T-helper 17 cell (primary cell): ENCODE measurements around the gene NSDHL. TPM values are rescaled to one million over a fixed set of nuclear protein-coding genes. Genes with fewer than 3 reads are reported as not detected.

Source experiments
- ATAC-seq: fragments of 150-1000 bp; cut with Tn5 transposase; 2 replicates; pipeline ENCODE4 v1.10.0; 2021; ENCODE audit warnings: mild to moderate bottlenecking, moderate library complexity
- DNase-seq, 3 donors: peaks; one replicate each; pipeline versions ENCODE4 v3.0.0 to v3.0.0-alpha.2; 2020 to 2021
- H3K9me3 ChIP-seq: one replicate; pipeline ENCODE4 v1.7.0; 2013; ENCODE audit warnings: low read length, mild to moderate bottlenecking; ENCODE audit not compliant: control insufficient read depth, poor library complexity, severe bottlenecking
- H3K27ac Mint-ChIP-seq: one replicate; pipeline ENCODE4 v1.8.0; 2022; ENCODE audit warnings: mild to moderate bottlenecking, moderate library complexity, mixed read lengths
- H3K27me3 Mint-ChIP-seq: one replicate; pipeline ENCODE4 v1.8.0; 2022; ENCODE audit warnings: mixed read lengths
- H3K36me3 Mint-ChIP-seq: one replicate; pipeline ENCODE4 v1.8.0; 2022; ENCODE audit warnings: low read depth, mixed read lengths
- H3K4me1 Mint-ChIP-seq: one replicate; pipeline ENCODE4 v1.8.0; 2022; ENCODE audit warnings: mild to moderate bottlenecking, mixed read lengths
- H3K4me3 Mint-ChIP-seq: one replicate; pipeline ENCODE4 v1.8.0; 2022; ENCODE audit warnings: mild to moderate bottlenecking, moderate library complexity, mixed read lengths
- total RNA-seq, 4 donors: library from RNA in 2 of 4; stranded (reverse) in 2 of 4; gene quantifications; one replicate each; pipeline ENCODE4 v1.2.3 and lab custom pipeline; 2022 to 2026

NSDHL gene
- total RNA-seq, 2 donors from 2014 or later, result 4.3 to 5.3 TPM

DNA sequence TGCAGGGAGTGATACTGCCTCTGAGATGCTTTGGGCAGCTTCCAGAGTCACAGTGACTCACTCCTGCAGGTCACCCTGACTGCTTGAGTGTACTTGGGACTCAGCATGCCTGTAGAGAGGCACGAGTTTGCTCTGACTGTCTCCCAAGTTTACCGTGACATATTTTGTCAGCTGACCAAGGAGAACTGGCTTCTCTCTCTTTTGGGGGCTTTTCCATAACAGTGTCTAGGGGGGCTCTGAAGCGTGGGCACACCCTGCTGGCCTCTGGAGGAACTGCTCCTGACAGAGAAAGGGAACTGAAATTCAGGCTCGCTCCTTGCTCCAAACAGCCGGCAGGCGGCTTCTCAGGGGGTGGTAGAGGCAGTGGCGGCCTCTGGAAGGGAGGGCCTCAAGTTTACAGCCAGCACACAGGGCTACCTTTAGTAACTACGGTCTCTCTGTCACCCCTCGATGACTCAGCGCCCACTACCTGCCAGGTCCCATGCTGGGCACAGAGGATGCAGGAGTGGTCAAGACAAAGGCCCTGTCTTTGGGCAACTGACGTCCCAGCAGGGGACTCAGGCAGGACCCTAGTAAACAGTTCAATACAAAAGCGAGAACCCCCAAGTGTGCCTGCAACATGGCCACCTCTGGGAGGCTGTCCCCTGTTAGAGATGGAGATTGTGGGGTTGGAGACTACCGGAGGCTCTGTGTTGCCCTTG lies 84.8 kb downstream of the NSDHL start:
- DNase-seq, result no peak

DNA sequence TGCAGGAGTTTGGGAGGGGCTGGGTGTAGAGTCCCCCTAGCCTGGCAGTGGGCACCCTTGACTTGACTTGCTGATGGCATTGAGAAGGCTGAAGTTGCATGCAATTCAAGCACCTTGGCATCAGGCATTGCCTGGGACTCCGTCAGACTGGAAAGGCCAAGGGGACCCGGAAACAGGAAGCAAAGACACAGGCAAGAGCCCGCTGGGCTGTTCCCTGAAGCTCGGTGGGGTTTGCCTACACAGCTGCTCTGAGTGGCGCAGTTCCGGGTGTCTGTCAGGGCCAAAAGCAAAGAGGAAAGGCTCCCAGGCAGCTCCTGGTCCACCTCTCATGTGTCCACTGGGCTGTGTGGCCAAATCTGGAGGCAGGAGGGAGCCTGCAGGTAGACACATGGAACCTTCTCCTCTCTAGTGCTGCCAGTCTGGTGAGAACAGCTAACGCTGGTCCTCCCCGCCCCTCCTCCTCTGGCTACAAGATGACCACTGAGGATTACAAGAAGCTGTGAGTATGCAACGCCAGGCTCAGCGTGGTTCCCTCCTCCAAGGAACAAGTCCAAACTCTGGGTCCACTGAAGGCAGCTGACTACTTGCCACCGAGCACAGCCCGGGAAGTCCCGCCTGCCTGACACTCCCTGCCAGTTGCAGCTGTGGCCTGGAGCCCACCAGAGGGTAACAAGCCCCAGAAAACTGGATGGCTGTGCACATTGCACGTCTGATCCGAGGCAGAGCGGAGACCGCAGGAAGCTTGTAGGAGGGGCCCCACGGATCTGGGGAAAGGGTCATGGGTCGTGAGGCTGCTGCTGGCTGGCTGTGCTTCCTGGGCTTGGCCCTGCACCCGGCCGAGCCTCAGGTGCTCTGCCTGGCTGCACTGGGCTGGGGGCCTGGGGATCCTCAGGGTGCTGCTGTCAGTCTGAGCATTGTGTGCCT lies 87.1 kb downstream of the NSDHL start:
- ATAC-seq (no peak), DNase-seq (no peak)
- H3K36me3 Mint-ChIP-seq, result no peaks in the 10 kb centered on the region
- H3K27me3 Mint-ChIP-seq, result no peaks in the 10 kb centered on the region
- peaks cover 5% of the 10 kb centered on the region for H3K4me1 Mint-ChIP-seq
- no peaks in the 10 kb centered on the region for H3K9me3 ChIP-seq
- no peak overlapping the region for H3K27ac Mint-ChIP-seq
- H3K4me3 Mint-ChIP-seq, result no peak overlapping the region

More for the DNA sequence above, 84.8 kb downstream of the NSDHL start:
- Mint-ChIP-seq H3K4me1 (peaks cover 3% of the 10 kb centered on the region), H3K36me3 (no peaks in the 10 kb centered on the region), H3K27me3 (no peaks in the 10 kb centered on the region), H3K27ac (no peak overlapping the region), H3K4me3 (no peak overlapping the region)
- H3K9me3 ChIP-seq, result no peaks in the 10 kb centered on the region
- peak; percentile 54 for ATAC-seq

DNA sequence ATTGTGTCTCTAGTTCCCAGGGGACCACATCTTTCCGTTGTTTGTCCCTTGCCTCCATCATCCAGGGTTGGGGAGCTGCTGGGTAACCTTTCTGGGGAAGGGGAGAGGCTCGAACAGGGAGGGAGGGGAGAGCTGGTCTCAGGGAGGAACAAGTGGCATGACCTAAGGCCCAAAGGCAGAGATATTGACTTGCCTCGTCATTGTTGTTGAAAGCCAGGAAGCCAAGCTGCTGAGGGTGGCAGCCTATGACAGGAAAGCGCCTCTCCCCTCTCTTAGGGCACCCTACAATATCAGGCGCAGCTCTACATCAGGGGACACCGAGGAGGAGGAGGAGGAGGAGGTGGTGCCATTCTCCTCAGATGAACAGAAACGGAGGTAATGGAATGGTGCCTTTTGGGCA lies 87.8 kb downstream of the NSDHL start:
- Mint-ChIP-seq H3K4me3 (no peak overlapping the region), H3K27ac (no peak overlapping the region), H3K4me1 (peaks cover 9% of the 10 kb centered on the region), H3K27me3 (no peaks in the 10 kb centered on the region), H3K36me3 (no peaks in the 10 kb centered on the region)
- no peak for ATAC-seq
- no peaks in the 10 kb centered on the region for H3K9me3 ChIP-seq
- DNase-seq, result no peak

Other genes starting within 250 kb of the NSDHL start
- gene GABRQ, start 193.2 kb upstream of the NSDHL start, total RNA-seq, result not detected
- gene MAGEA3, start 132.3 kb upstream of the NSDHL start, total RNA-seq, result not detected
- not detected for gene CSAG2, start 121.8 kb upstream of the NSDHL start, total RNA-seq
- not detected for gene MAGEA2B, start 116.4 kb upstream of the NSDHL start, total RNA-seq
- not detected for gene CSAG1, start 97.3 kb upstream of the NSDHL start, total RNA-seq
- gene MAGEA12, start 97.3 kb upstream of the NSDHL start, total RNA-seq, result not detected
- not detected for gene MAGEA2, start 77.2 kb upstream of the NSDHL start, total RNA-seq
- gene CSAG3, start 71.8 kb upstream of the NSDHL start, total RNA-seq, result not detected
- not detected for gene MAGEA6, start 61.4 kb upstream of the NSDHL start, total RNA-seq
- 1 to 10 TPM; 7.5 to 9.4 TPM for gene CETN2, start 306 bp upstream of the NSDHL start, total RNA-seq
- gene ZNF185, start 67.0 kb downstream of the NSDHL start, total RNA-seq, result 10 to 100 TPM in 1 of 2 donors, 1 to 10 TPM in 1; 2.7 to 40.2 TPM
- gene PNMA5, start 163.1 kb downstream of the NSDHL start, total RNA-seq, result under 1 TPM; 0.07 to 0.16 TPM
- 1 to 10 TPM; 5.5 to 6.3 TPM for gene PNMA3, start 225.4 kb downstream of the NSDHL start, total RNA-seq
- gene PNMA6A, start 241.4 kb downstream of the NSDHL start, total RNA-seq, result under 1 TPM; 0.20 to 0.52 TPM